A549 treated with Hydrocortisone at 1 μM for 4 hours (cell line): Measurements from ENCODE around the gene FAM9A. TPM values are rescaled to one million over a fixed set of nuclear protein-coding genes. Genes with fewer than 3 reads are reported as not detected.

ENCODE experiments used
- total RNA-seq: library from RNA; stranded (reverse); fragments of 200-300 nt; extraction: Qiagen RNA extraction; gene quantifications from 5 replicates; pipeline ENCODE4 v1.2.3, GENCODE V29; 2022

The FAM9A gene
- total RNA-seq, result not detected in 5 replicates

DNA sequence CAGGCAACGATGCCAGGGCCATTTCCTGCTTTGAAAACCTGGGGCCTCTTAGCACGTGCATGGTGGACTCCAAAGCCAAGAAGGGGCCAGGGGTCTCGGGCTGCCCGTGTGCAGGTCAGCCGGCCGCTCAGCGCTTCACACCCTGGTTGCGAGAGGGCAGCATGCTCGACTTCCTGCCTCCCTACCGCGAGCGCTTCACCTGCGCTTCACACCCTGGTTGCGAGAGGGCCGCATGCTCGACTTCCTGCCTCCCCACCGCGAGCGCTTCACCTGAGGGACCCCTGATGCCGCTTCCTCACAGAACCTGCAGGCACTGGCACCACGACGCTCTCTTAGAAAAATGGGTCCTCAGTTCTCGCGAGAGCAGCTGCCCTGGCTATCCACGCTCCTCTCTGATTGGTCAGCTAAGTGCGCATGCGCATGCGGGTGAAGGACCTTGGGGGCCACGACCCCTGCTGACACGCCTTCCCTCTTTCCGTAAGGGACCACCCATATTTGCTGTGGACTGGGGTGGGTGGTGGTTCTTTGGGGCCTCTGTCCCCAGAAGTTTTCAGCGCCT is at the start of gene FAM9A:
TSS of gene FAM9A (minus strand) at position 343 of the 559 bp plus-strand sequence. CDS start 1,212 bp downstream, outside the sequence.

Other genes starting within 250 kb of the FAM9A start
- gene ANOS1, start 69.2 kb downstream of the FAM9A start, total RNA-seq, result 0.02 to 0.10 TPM (median 0.05 TPM) in 5 replicates
- gene FAM9B, start 232.7 kb upstream of the FAM9A start, total RNA-seq, result 0.18 TPM in 1 of 5 replicates, not detected in the others